Measurements from ENCODE around the gene BCAN.

Gene BCAN

GRCh38 chr1:156644146-156644545, 2.2 kb downstream of the BCAN start:
- DNase-seq: no peak

- no peak for DNase-seq
These were observed 2.7 kb downstream of the BCAN start for GRCh38 chr1:156644640-156645039.

GRCh38 chr1:156645056-156645455, 3.1 kb downstream of the BCAN start:
- no peak for DNase-seq

GRCh38 chr1:156645666-156646065, 3.7 kb downstream of the BCAN start:
- DNase-seq: no peak

GRCh38 chr1:156646738-156647211, 4.9 kb downstream of the BCAN start:
- no peak for DNase-seq

GRCh38 chr1:156647351-156647750, 5.4 kb downstream of the BCAN start:
- DNase-seq: no peak

- no peak for DNase-seq
These were observed 6.6 kb downstream of the BCAN start for GRCh38 chr1:156648496-156648895.

- peak; percentile 57 for DNase-seq
These were observed 7.0 kb downstream of the BCAN start for GRCh38 chr1:156648951-156649350.

GRCh38 chr1:156652131-156652991, 10.4 kb downstream of the BCAN start:
- no peak for DNase-seq

- no peak for DNase-seq
These were observed 11.1 kb downstream of the BCAN start for GRCh38 chr1:156652992-156653355.

- DNase-seq: no peak
These were observed 12.8 kb downstream of the BCAN start for GRCh38 chr1:156654700-156655099.

GRCh38 chr1:156655151-156655903, 13.4 kb downstream of the BCAN start:
- DNase-seq: peak; percentile 84

GRCh38 chr1:156655904-156656516, 14.1 kb downstream of the BCAN start:
- DNase-seq: no peak

- DNase-seq: peak; percentile 91
These were observed 15.2 kb downstream of the BCAN start for GRCh38 chr1:156656806-156657740.

- no peak for DNase-seq
These were observed 15.9 kb downstream of the BCAN start for GRCh38 chr1:156657741-156658319.

GRCh38 chr1:156658496-156658895, 16.6 kb downstream of the BCAN start:
- DNase-seq: no peak

GRCh38 chr1:156658945-156659574, 17.1 kb downstream of the BCAN start:
- no peak for DNase-seq

- no peak for DNase-seq
These were observed 17.7 kb downstream of the BCAN start for GRCh38 chr1:156659661-156659987.

- peak; percentile 99 for DNase-seq
These were observed 18.3 kb downstream of the BCAN start for GRCh38 chr1:156659988-156660751.

GRCh38 chr1:156660752-156661112, 18.8 kb downstream of the BCAN start:
- DNase-seq: no peak

All from NCI-H82 (cell line).